Mucosa of descending colon (tissue), 3 donors: Measurements from ENCODE around the gene EIF1AX. TPM values are rescaled to one million over a fixed set of nuclear protein-coding genes. Genes with fewer than 3 reads are reported as not detected.
A peak's percentile ranks its signal among the peaks of the same experiment; 100 is the strongest.

ENCODE experiments used
- ATAC-seq: fragments of 200-7000 bp; cut with Tn5 transposase; one replicate; pipeline ENCODE4 v1.9.1; 2020; ENCODE audit warnings: mild to moderate bottlenecking, moderate library complexity
- DNase-seq, 3 donors: peaks; one replicate each; pipeline ENCODE4 v3.0.0-alpha.2; 2020
- H3K36me3 ChIP-seq: fragments of 200-600 bp; one replicate; pipeline ENCODE4 v1.8.0; 2021; ENCODE audit warnings: low read depth, mild to moderate bottlenecking
- H3K4me1 ChIP-seq: fragments of 200-600 bp; one replicate; pipeline ENCODE4 v1.8.0; 2021; ENCODE audit warnings: low read depth, mild to moderate bottlenecking
- H3K4me3 ChIP-seq: fragments of 200-600 bp; one replicate; pipeline ENCODE4 v1.8.0; 2021; ENCODE audit warnings: mild to moderate bottlenecking
- H3K9me3 ChIP-seq: fragments of 200-600 bp; one replicate; pipeline ENCODE4 v1.8.0; 2021; ENCODE audit warnings: mild to moderate bottlenecking
- CTCF ChIP-seq: fragments of 200-600 bp; IDR thresholded peaks from one replicate; pipeline ENCODE4 v1.8.0; 2022; ENCODE audit warnings: antibody characterized with exemption, mild to moderate bottlenecking
- intact Hi-C, 2 donors: fragments of 100-400 bp; cut with DNase I in 1 of 2; cut with micrococcal nuclease in 1 of 2; formaldehyde crosslinking; loops; one replicate each; pipeline versions ENCODE4 v1.11.0 to v1.11.1; 2022; cut with DNase I, micrococcal nuclease
- total RNA-seq, 3 donors: library from RNA; stranded (reverse); fragmentation: NEBNext Ultra II Directional in 2 of 3; extraction: Animal tissue kit (Norgen Biotek cat#: 25700) in 2 of 3; gene quantifications; one replicate each; pipeline versions ENCODE4 v1.2.1 to v1.2.4, GENCODE V29; 2021 to 2023
- donor health status: DM: no; HTN: no; CAD: no; lungs with moderate emphysema.
- donor health status: DM: no; HTN: no; CAD: no.
- donor health status: DM: no; HTN: yes; CAD: no.

The EIF1AX gene
- total RNA-seq, 3 donors from 2014 or later: 42.2 to 78.0 (median 69.0) TPM

- Histone ChIP-seq H3K4me1 (no peaks in the 10 kb centered on the region), H3K36me3 (no peaks in the 10 kb centered on the region), H3K4me3 (no peak overlapping the region), H3K9me3 (no peaks in the 10 kb centered on the region)
- ATAC-seq: no peak
- intact Hi-C loops: no loop called here
- TF ChIP-seq CTCF: no peak
- no peak for DNase-seq
Observed at GRCh38 chrX:20124964-20125363, 16.7 kb downstream of the EIF1AX start.

- Histone ChIP-seq H3K9me3 (no peaks in the 10 kb centered on the region), H3K36me3 (no peaks in the 10 kb centered on the region), H3K4me1 (peaks cover 4% of the 10 kb centered on the region), H3K4me3 (no peak overlapping the region)
- TF ChIP-seq CTCF: no peak
- intact Hi-C loops: no loop called here
- DNase-seq (peak in 2 of 3 donors; percentile 41 to 53), ATAC-seq (peak; percentile 81)
Observed at GRCh38 chrX:20118065-20118824, 23.4 kb downstream of the EIF1AX start.

GRCh38 chrX:20116577-20117240, 24.9 kb downstream of the EIF1AX start, which contains the start of gene MAP7D2:
Gene MAP7D2, minus strand, starts transcription at chrX:20116907. Its CDS starts 28 bp downstream, at chrX:20116879.
- DNase-seq (peak in 1 of 3 donors; percentile 33), ATAC-seq (peak; percentile 34)
- Histone ChIP-seq H3K4me3 (no peak within 1 kb of the TSS), H3K4me1 (peaks cover 4% of the 10 kb centered on the region), H3K36me3 (no peaks in the 10 kb centered on the region), H3K9me3 (no peaks in the 10 kb centered on the region)
- no peak for TF ChIP-seq CTCF
- intact Hi-C loops: no loop called here

GRCh38 chrX:20116087-20116576, 25.5 kb downstream of the EIF1AX start:
- DNase-seq (peak in 1 of 3 donors; percentile 50), ATAC-seq (peak; percentile 5)
- intact Hi-C loops: no loop called here
- Histone ChIP-seq H3K9me3 (no peaks in the 10 kb centered on the region), H3K36me3 (no peaks in the 10 kb centered on the region), H3K4me1 (peaks cover 4% of the 10 kb centered on the region), H3K4me3 (no peak overlapping the region)
- no peak for TF ChIP-seq CTCF

GRCh38 chrX:20112022-20112774, 29.4 kb downstream of the EIF1AX start:
- ATAC-seq (no peak), DNase-seq (no peak)
- no peaks in the 10 kb centered on the region for H3K9me3 ChIP-seq
- H3K36me3 ChIP-seq: no peaks in the 10 kb centered on the region
- intact Hi-C loops: no loop called here
- TF ChIP-seq CTCF: no peak
- H3K4me1 ChIP-seq: no peaks in the 10 kb centered on the region
- no peak overlapping the region for H3K4me3 ChIP-seq
